Measurements from ENCODE around the gene FAM25G. TPM values are rescaled to one million over a fixed set of nuclear protein-coding genes. Genes with fewer than 3 reads are reported as not detected.

FAM25G gene
- total and polyA plus RNA-seq, 11 donors = not detected

DNA sequence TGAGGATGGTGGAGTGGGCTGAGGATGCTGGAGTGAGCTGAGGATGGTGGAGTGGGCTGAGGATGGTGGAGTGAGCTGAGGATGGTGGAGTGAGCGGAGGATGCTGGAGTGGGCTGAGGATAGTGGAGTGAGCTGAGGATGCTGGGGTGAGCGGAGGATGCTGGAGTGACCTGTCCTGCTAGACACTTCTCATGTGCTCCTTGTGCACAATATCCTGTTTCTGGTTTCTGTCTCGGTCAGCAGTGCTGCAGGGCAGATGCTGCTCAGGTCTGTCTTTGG lies 36.8 kb downstream of the FAM25G start:
- TF ChIP-seq POLR2A (IDR thresholded peaks at IDR 0.05) = no peak
- TF ChIP-seq, protein P1, sequence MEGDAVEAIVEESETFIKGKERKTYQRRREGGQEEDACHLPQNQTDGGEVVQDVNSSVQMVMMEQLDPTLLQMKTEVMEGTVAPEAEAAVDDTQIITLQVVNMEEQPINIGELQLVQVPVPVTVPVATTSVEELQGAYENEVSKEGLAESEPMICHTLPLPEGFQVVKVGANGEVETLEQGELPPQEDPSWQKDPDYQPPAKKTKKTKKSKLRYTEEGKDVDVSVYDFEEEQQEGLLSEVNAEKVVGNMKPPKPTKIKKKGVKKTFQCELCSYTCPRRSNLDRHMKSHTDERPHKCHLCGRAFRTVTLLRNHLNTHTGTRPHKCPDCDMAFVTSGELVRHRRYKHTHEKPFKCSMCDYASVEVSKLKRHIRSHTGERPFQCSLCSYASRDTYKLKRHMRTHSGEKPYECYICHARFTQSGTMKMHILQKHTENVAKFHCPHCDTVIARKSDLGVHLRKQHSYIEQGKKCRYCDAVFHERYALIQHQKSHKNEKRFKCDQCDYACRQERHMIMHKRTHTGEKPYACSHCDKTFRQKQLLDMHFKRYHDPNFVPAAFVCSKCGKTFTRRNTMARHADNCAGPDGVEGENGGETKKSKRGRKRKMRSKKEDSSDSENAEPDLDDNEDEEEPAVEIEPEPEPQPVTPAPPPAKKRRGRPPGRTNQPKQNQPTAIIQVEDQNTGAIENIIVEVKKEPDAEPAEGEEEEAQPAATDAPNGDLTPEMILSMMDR (IDR thresholded peaks at IDR 0.05) = no peak
- no peaks in the 10 kb centered on the region for H3K9me3 ChIP-seq
- WGBS, 4 donors = 81 to 89% (median 87%) methylated on average over 3 of the region's 3 CpGs
- no peak for ATAC-seq
- H3K27me3 ChIP-seq = peaks cover 0 to 5% (median 0%) of the 10 kb centered on the region in 9 donors
- H3K4me1 ChIP-seq = no peaks in the 10 kb centered on the region
- intact Hi-C loops (cut with DNase I) = loop anchor here in 1 of 10 donors (10.0 kb wide), 1 partner anchor 90 kb away; no protein-coding TSS in a partner anchor
- H3K4me3 ChIP-seq = no peak overlapping the region
- no peak overlapping the region for H3K27ac ChIP-seq
- H3K36me3 ChIP-seq = no peaks in the 10 kb centered on the region
- DNase-seq = no peak

GRCh38 chr10:47454008-47454779 lies 37.3 kb downstream of the FAM25G start:
- no peak for DNase-seq
- intact Hi-C loops (cut with DNase I) = loop anchor here in 1 of 10 donors (10.0 kb wide), 1 partner anchor 89 kb away; no protein-coding TSS in a partner anchor
- TF ChIP-seq, protein P1 (IDR thresholded peaks at IDR 0.05) = no peak
- TF ChIP-seq POLR2A (IDR thresholded peaks at IDR 0.05) = no peak

GRCh38 chr10:47453141-47454007 lies 38.1 kb downstream of the FAM25G start:
- intact Hi-C loops (cut with DNase I) = loop anchor here in 1 of 10 donors (10.0 kb wide), 1 partner anchor 89 kb away; no protein-coding TSS in a partner anchor
- Histone ChIP-seq H3K36me3 (no peaks in the 10 kb centered on the region), H3K27me3 (peaks cover 0 to 5% (median 0%) of the 10 kb centered on the region in 9 donors), H3K27ac (no peak overlapping the region), H3K9me3 (no peaks in the 10 kb centered on the region), H3K4me3 (no peak overlapping the region), H3K4me1 (no peaks in the 10 kb centered on the region)
- ATAC-seq (no peak), DNase-seq (no peak)
- WGBS, 4 donors = 36 to 55% (median 43%) methylated on average over 7 of the region's 7 CpGs
- no peak for TF ChIP-seq POLR2A (IDR thresholded peaks at IDR 0.05)
- TF ChIP-seq, protein P1 (IDR thresholded peaks at IDR 0.05) = no peak

More at GRCh38 chr10:47454008-47454779, 37.3 kb downstream of the FAM25G start:
- 74 to 81% (median 76%) methylated on average over 5 to 10 of the region's 10 CpGs for WGBS, 4 donors
- peaks cover 0 to 5% (median 0%) of the 10 kb centered on the region in 9 donors for H3K27me3 ChIP-seq
- H3K9me3 ChIP-seq = no peaks in the 10 kb centered on the region
- no peak overlapping the region for H3K27ac ChIP-seq
- no peaks in the 10 kb centered on the region for H3K4me1 ChIP-seq
- ATAC-seq = peak in 1 of 4 donors; percentile 6
- no peaks in the 10 kb centered on the region for H3K36me3 ChIP-seq
- H3K4me3 ChIP-seq = no peak overlapping the region
